Stimulated activated CD4-positive, alpha-beta T cell treated with anti-CD3 and anti-CD28 coated beads, Interleukin-1b, Interleukin-23, amount 100 ng/mL, for 4 hours (primary cell): ENCODE data around the gene NT5DC1.

Experiments used
- DNase-seq, 2 donors: peaks; one replicate each; pipeline ENCODE4 v3.0.0-alpha.2; 2020; ENCODE audit warnings: low read depth in 2 of 2

The NT5DC1 gene

DNA sequence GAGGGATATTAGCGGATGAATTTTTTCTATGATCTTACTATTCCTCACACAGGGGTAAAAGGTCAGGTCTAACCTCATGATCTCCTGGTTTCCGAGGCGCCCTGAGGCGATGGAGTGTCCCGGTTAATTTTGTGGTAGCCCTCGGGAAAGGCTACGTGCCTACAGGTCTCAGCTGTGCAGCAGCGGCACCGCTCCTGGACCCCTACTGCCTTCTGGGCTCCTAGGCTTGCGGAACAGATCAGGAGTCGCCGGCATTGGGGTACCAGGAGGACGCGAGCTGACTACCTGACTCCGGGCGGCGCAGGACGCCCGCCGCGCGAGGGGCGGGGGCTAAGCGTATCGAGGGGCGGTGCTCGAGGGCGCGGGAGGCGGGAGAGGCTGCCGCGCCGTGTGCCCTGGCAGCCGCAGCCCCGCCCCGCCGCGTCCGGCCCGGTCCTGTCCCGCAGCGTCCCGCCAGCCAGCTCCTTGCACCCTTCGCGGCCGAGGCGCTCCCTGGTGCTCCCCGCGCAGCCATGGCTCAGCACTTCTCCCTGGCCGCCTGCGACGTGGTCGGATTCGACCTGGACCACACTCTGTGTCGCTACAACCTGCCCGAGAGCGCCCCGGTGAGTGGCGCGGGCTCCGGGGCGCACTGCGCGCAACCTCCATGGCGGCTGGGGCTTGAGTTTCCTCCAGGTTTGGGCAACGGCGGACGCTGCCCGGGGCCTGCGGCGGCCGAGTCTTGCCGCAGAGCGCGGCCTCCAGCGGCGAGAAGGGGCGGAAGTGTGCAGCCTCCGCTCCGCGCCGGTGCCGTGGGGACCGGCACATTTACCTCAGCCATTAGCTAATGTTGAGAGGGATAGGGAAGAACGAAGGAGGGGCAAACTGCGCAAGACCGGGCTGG lies at the start of gene NT5DC1:
TSS of gene NT5DC1 (plus strand) at position 435 of the 883 bp plus-strand sequence. CDS start at position 513, 78 bp downstream.
- DNase-seq: peak; percentile 72 to 84

DNA sequence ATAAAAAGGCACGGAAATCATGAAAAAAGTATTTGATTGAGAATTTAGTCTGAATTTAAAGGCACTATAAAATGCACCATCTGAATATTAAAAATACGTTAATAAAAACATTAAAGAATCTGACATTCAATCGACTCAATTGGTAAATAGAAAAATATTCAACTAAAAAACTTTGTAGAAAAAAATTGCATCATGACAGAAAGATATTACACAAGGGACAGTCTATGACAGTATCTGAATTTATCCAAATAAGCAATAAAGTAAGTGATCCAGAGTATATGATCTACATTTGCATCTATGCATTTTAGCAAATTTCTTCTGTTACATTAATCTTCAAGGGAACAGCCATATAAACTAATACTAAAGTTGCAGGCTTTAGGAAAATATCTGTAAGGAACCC lies 49.4 kb upstream of the NT5DC1 start:
- no peak for DNase-seq

DNA sequence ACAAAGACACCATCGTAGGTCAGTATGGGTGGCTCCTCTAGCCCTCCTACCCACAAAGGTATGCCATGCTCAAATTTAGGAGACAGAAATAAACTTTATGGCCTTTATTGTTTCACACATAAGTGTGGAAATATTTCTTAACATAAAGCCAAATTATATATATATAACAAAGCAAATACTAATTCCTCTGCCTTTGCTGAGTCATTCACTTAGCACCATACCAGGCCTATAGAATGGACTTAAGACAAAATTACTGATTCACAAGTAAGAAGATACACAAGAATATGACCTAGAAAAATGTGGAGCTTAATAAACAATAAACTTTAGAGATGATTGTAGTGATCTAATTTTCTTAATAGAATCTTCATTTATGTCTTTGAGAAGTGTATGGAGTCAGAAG lies 45.1 kb upstream of the NT5DC1 start:
- no peak for DNase-seq

DNA sequence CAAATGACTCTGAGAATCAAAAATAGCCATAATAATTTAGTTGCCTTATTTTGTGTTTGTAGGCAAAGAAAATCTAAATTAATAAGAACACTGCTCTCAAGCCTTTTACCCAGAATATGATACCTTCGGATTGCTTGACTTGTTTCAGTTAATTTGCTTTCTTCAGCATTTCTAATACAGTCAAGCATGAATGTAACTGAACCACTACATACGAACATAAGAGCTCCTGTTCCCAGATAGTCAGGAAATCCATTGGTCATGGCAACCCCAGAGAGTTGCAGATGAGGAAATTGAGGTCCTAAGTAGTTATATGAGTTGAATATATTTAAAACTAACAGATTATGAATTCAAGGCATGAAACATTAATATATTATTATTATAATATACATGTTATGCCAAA lies 42.9 kb upstream of the NT5DC1 start:
- no peak for DNase-seq

DNA sequence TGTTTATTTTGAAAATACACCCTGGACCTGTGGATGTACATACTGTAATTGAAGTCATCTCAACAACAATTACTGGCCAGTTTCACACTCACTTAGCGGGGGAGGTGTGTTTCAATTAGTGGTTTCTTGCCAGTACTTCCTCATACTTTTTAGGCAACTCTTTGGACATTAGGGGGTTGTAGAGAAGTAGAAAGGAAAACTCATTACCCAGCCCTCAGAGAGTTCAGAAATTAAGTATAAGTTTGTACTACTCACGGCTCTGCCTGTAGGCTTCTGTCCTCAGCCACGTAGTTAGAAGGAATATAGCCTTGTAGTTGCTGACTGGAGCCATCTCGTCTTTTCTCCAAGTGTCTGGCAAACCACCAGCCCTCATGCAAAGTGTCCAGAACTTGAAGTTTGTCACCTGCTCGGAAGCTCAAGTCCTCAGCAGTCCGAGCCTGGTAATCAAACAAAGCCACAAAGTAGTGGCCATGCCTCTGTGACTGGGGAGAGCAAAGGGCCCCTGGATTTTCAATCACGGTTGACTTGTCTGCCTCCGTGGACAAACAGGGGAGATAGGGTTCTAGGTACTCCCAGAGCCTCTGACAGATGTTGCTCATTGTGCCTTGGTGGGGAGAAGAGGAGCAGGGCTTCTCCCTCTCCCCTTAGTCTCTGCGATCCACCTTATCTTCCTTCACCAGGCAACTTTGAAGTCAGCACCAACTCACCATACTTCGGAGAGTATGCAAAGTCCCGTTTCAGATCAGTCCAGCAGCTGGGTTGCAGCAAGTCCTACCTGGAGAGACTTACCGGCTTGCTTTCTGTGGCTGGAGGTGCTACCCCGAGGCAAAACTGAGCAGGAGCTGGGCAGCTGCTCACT lies 40.7 kb upstream of the NT5DC1 start:
- DNase-seq: no peak

DNA sequence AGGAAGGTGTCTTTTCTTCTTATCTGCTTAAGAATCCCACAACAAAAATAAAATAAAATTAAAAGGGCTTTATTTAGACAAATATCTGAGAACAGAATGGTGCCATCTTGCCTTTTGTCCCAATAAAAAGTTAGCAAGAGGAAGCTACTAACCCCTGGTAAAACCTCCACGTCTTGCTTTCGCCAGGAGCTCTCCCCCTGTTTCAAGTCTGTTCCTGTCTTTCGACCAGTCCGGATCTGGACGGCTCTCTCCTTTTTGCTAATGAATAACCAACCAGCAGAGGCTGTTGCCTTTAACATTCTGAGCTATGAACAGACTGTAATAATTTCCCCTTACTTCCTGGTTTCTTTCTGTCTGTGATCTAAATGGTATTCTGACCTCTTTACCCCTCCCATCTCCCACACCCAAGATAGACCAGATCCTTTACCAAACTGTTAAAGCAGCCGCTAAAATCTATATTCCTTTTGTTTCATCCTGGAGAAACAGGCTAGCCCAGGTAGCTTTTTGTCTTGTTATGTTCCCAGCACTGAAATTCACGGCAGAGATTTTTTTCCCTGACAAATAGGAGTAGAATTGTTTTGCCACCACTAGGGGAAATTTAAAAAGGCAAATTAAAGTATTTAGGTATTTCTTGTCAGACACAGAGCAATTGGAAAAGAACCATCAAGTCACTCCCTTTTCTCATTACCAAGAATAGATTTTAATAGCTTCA lies 39.9 kb upstream of the NT5DC1 start, which contains the start of gene FRK:
TSS of gene FRK (minus strand) at position 320 of the 712 bp plus-strand sequence. CDS start 580 bp downstream, outside the sequence.
- DNase-seq: no peak

DNA sequence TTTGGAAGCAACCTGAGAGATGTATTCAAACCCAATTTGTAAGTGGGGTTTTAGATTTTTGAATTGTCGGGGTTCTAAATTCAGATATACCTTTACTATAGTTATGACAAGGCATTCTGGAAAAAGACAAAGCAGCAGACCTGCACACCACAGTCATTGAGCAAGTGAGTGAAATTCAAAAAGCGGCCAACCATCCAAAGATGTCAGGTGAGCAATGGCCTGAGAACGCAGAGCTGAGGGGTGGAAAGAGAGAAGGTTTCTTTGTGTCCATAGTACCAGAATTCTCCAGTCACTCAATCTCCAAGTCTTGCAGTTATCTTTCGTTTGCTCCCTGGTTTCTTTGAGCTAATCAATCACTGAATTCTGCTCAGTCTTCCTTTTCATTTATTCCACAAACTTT lies 38.2 kb upstream of the NT5DC1 start:
- DNase-seq: no peak

DNA sequence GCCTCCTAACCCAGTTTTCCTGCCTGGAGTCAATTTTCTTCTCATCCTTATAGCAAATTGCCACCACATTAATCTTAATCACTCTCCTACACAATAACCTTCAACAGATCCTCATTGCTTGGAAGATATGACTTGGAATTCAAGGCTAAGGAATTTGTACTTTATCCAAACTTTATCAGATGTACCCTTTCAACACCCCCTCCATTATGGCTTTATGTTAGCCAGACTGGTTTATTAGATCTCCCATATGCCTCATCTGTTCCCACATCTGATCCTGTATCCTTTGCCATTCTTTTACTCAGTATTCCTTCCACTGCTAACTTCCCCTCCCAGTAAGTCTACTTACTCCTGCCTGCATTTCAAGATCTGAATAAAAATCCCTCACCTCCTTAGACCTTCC lies 36.0 kb upstream of the NT5DC1 start:
- DNase-seq: no peak

DNA sequence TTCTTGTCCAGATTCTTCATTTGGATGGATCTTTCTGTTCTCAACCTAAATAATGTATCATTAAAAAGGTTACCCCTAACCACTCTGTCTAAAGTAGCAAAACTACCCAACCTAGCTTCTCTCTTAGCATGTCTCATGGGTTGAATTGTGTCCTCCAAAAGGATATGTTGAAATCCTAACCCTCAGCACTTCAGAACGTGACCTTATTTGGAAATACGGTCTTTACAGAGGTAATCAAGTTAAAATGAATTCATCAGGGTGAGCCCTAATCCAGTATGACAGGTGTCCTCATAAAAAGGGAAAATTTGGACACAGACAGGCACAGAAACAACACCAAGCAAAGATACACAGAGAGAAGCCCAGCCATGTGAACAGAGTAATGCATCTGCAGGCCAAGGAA lies 33.9 kb upstream of the NT5DC1 start:
- no peak for DNase-seq

DNA sequence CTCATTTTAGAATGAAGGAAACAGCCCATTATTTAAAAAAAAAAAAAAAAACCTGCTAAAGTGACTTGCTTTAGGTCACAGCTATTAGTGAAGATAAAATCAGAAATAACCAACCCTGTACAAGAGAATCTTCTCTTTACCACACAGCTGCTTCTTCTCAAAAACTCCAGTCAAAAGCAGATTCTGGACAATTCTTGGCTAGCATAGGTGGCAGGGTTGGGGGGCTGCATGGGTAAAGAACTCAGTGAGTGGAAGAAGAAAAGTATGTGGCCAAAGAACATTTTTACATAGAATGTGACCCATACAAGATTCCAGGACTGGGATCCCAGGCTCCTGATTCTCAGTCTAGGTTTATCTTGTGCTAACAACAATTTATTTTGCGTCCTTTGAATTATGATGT lies 30.6 kb upstream of the NT5DC1 start:
- no peak for DNase-seq

DNA sequence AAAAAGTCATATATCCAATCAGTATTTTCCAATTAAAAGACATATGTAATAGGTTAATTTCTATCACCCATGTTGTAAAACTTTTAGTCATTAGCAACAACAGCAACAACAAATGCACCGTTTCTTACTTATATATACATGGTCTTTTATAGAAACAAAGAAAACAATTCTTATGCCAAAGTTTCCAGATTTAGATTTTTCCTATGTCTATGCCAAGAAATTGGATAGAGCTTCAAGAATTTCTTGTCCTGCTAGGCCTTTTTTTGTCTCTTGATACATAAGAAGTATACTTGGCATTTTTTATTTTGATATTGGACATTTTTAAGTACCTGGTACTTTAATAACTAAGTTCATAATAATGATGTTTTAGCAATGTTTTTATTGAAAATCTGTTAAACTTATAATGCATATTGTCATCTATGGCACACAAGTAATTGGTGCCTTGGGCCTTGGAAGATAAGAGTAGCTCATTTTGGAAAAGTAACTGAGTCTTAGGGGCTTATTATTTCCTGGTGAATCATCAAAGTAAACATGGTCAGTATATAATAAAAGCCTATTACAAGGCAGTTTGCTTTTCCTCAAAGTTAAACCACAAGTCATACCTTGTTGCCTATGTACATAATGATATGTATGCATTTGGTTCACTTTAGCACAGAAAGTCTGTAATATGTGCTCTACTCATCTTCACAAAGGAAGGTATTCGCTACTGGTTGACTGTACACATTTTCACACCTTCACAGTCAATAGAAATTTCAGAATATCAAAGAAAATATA lies 29.9 kb upstream of the NT5DC1 start:
- no peak for DNase-seq

DNA sequence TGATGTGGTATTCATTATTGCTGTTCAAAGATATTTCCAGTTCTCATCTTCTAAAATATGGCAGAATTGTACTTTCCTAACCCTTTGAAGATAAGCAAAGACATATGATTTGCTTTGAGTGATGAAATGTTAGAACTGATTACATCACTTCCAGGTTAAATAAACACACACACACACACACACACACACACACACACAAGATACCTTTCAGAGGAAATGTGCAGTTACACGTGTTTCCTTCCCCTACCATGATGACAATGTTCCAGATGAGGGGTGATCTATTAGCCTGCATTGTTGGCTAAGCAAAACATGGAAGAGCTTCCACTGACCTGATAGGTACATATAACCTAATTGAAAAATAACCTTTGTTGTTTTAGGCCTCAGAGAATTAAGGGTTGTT lies 28.3 kb upstream of the NT5DC1 start:
- DNase-seq: no peak

DNA sequence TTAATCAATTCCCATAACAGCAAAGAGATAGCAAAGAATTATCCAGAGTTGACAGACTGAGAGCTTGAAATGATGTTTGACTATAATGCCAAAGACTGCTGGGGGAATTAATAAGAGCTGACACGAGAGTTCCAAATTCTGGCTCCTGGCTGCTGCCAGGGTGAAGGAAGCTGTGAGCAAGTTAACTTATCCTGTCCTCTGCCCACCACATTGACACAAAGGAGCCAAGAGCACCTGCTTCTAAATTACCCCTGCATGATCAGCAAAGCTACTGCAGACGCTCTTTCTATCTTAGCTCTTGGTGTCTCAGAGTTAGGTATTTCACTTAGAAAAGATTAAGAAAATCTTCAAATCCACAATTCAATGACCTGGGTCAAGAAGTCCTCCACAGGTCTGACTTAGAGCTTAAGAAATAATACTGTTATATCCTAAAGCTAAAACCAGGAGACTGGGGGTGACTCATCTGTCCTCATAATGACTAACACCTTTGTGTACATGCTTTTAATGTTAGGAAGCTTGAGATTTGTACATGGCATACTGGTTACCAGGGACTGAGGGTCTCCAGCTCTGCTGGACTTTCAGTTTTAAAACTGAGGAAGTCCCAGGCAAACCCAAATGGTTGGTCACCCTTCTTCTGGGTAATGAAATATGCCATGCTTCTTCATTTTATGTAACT lies 26.8 kb upstream of the NT5DC1 start:
- DNase-seq: no peak

DNA sequence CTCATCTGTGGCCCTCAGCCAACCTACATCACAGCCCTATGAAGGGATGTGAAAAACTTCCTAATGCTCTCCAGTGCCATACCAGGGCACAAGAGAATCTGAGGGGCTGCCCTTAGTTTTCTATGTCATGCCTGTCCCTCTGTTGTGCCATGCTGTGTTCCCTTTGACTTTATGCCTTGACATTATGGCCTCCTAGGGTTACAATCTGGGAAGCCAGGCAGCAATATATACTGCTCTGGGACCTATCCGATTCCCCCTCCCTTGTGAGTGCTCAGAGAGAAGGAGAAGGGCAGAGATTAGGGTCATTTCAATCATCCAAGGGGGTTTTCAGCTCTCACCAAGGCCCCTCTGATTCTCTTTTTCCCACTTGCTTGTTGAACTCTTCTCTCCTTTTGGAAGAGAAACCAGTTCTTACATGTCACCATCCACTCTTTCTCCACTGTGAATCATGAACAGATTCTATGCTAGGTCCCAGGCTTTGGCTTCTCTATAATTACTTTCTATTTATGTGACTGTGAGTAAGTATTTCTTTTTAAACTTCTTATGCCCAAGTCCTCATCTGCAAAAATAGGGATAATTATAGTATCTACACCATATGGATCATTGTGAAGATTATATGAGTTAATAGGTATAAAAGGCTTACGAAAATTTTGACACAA lies 25.8 kb upstream of the NT5DC1 start:
- DNase-seq: no peak

DNA sequence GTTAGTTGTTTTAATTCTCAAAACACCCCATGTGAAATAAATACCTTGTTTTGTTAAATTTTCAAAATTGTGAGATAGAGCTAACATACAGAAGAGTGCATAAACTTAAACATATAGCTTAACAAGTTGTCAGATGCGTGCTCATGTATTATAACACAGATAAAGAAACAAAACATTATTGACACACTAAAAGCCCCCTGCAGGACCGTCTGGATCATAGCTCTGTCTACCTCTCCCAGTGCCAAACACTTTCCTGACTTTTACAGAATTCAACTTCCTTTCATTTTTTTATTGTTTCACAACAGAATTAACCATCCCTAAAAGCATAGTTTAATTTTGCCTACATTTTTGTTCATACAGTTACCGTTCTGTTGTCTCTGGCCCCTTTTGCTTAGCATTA lies 22.1 kb upstream of the NT5DC1 start:
- DNase-seq: no peak

DNA sequence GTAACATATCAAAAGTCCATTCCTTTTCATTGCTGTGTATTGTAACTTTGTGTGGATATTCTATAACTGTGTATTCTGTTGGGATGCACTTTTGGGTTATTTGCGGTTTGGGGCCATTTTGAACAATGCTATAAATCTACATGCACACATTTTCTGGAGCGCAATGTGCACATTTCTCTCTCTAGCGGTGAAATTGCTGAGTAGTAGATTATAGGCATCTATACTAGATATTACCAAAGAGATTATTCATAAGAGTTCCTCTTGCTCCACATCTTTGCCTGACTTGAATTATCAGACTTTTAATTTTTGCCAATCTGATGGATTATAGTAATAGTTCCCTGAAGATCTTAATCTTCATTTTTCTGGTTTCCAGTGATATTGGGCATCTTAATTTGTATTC lies 21.7 kb upstream of the NT5DC1 start:
- no peak for DNase-seq

DNA sequence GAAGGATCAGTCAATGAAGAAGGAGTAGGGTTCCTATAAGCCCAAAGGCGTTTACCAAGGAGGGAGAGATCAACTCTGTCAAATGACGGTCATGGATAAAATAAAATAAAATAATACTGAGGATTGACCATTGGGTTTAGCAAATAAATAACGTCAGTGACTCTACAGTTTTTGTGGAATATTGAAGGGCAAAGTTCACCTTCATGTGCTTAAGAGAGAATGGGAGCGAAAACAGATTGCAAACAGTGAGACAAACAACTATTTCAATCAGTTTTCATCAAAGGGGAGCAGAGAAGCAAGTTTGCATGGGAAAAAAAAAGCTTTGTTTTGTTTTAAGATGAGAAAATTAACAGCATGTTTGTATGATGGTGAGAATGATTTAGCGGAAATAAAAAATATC lies 17.6 kb upstream of the NT5DC1 start:
- DNase-seq: no peak

DNA sequence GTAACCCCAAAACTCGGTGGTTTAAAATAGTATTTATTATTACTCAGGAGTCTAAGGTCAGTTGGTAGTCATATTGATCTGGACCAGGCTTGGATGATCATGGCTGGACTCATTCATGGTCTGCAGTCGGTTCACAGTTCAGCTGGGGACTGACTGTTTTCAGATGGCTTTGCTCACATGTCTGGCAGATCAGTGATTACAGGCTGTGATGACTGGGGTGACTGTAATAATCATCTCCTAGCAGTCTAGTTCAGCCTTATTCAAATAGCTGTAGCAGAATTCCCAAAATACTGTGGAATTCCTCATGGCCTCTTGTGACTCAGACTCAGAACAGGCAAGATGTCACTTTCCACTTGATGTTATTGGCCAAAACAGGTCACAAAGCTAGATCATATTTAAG lies 16.4 kb upstream of the NT5DC1 start:
- DNase-seq: no peak

DNA sequence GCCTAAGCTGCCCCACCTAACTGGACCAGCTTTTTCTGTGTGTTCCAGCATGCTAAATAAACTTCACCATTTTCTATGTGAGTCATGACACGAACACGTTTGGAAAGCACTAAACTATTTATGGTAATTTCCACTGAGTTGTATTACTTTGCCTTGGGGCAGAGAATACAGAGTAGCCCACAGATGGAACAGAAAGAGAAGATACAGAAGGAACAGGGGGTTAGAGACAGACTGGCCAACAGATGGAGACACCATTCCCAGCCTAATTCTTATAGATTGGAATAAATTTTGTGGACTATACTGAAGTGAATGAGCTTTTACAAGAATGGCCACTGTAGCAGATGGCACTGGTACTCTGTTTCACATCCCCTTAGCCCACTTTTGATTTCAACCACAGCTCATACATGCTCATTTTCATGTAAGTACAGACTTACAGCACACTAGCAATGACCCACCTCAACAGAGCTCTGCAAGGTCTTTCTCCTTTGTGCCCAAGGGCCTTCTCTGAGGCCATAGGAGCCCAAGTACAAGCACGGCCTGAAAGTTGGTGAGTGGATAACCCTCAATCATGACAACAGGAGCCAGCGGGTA lies 13.1 kb upstream of the NT5DC1 start:
- DNase-seq: no peak

DNA sequence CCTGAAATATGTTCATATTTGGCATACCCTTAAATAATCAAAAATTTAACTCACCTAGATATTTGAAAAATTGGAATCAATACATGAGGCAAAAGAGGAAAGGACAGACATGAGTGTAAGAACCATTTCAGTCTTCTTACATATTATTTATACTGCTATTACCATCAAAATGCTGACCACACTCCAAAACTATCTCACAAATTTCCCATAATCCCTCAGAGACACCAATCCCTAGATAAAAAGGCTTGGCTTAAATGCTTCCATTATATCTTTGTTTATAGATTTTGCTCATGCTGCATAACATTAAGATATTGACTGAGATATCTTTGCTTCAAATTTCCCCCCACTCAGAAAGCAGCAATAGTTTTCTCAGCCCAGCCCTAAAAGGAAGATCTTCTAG lies 11.7 kb upstream of the NT5DC1 start:
- DNase-seq: no peak
